Stimulated activated CD4-positive, alpha-beta T cell treated with anti-CD3 and anti-CD28 coated beads, Interleukin-2, amount 100 ng/mL, for 48 hours (primary cell): ENCODE results near the gene INSYN2A.

Source experiments
- DNase-seq, 2 donors: peaks; one replicate each; pipeline ENCODE4 v3.0.0-alpha.2; 2020

INSYN2A gene

DNA sequence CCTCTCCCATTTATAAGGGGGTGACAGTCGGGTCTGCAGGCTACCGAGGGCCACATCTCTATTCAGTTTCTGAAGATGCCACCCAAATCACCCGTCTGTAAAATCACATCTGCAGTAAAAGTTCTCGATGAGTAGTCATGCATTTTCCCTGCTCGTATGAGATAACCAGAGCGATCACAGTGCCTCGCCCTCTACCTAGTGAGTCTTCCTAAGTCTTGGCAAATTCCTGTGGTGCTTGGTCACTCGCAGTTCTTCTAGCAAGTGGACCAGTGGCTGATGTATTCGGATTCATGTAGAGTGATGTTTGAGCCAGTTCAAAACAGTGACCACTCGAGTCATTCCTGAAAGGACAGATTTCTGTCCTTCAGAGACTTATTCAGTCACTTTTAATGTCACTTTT lies 44.9 kb downstream of the INSYN2A start:
- DNase-seq, result no peak

DNA sequence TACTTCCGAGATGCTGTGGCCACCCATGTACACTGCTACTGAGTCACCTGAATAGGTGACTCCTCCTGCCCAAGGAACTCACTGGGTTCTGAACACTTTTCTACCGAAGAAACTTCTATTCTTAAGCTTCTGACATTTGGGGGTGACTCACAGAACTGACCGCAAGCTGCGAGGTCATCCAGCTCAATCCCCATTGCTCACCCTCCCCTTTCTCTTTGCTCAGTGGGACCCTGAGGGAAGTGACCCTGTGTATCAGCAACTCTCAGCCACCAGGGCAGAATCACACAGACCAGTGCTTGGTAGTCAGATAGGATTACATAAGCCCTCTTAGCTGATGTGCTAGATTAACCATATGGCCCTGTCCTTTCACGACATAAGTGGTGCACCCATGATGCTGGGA lies 46.3 kb downstream of the INSYN2A start:
- no peak for DNase-seq

DNA sequence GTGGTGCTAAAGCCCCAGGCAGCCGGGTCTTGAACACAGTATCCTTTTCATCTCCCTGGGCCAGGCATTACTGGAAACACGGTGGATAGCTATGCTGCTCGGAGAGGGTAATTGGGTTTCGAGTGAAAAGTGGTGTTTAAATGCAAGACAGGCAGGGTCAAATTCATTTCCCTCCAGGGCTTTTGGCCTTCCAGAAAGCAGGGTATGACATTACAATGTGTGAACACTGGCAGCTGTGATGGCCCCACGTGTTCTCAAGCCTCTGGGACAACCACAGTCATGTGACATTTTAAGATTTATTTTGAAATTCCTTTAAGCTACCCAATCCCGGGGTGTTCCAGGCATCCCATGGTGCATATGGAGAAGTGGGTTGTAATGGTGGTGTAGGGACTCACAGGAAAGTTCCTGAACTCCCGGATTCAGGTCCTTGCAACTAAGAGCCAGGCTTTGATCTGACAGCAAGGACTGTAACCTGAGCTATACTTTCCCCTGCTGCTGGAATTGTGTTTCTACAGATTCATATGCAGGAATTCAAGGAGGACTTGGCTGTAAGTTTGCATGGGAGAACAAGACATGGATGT lies 46.8 kb downstream of the INSYN2A start:
- DNase-seq, result no peak

DNA sequence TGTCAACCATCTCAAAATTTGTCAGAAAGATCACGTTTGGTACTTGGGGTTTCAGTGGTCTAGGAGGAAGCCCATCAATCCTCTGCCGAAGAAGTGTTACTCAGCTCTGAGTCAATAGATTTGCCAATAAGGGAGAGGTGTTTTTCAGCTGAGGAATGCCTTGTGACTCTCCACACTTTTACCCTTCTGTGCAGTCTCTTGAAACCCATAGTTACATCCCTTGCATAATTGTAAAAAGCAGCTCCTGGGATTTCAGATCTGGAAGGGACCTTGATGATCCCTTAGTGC lies 47.5 kb downstream of the INSYN2A start:
- no peak for DNase-seq

DNA sequence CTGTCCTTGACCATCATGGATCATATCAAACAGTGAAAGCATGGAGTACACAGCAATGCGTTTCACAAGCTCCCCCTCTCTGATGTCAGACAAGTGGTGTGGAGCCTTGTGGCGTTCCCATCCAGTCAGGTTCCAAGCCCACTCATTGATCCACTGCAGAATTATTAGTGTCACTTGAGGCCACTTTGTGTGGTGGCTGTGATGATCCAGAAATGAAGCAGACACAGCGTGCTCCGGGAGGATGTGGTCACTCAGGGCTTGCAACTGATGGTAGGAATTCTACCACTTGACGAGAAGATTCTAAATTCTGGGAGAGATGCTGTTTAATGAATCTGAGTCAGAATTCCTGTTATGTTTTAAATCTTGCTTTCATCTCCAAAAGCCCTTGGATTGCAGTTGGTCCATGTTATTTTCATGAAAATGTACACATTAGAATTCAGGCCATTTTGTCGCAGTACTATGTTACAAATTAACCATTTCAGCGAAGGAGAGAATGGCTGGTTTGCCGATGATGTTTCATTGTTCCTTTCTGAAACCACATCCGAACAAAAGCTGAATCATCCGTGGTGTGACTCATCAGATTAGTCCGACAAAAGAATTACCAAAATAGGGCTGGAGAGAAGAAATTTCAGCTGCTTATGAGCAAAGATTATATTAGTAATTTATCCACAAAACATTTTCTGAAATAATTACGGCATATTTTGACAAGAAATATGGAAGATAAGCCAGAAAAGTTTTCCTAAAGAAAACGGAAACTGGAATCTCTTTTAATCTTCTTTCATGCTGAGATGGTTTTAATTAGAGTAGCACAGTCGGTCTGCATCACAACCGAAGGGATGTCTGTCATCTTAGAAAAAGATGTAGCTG lies 48.1 kb downstream of the INSYN2A start:
- DNase-seq, result no peak

- DNase-seq, result no peak
Observed at GRCh38 chr10:127146661-127147060, 49.7 kb downstream of the INSYN2A start.
